Tibial nerve (tissue), 4 donors: Measurements from ENCODE around the gene PCDH9. TPM values are rescaled to one million over a fixed set of nuclear protein-coding genes. Genes with fewer than 3 reads are reported as not detected.

Source experiments
- DNase-seq, 2 donors: peaks; one replicate each; pipeline ENCODE4 v3.0.0-alpha.2; 2019; ENCODE audit warnings: low spot score in 2 of 2
- H3K27ac ChIP-seq, 4 donors: fragments of 200-600 bp; sonication (generic) in 3 of 4; one replicate each; pipeline ENCODE4 v1.5.1; 2017 to 2019; ENCODE audit warnings: mild to moderate bottlenecking in 1 of 4
- H3K27me3 ChIP-seq, 2 donors: fragments of 200-600 bp; sonication (generic) in 1 of 2; one replicate each; pipeline versions ENCODE4 v1.5.1 to v1.6.0; 2017 to 2019
- H3K36me3 ChIP-seq, 3 donors: fragments of 200-600 bp; sonication (generic); one replicate each; pipeline ENCODE4 v1.5.1; 2018 to 2019
- H3K4me1 ChIP-seq, 4 donors: fragments of 200-600 bp; sonication (generic) in 3 of 4; one replicate each; pipeline ENCODE4 v1.5.1; 2017 to 2019
- H3K4me3 ChIP-seq, 4 donors: fragments of 200-600 bp; sonication (generic) in 3 of 4; one replicate each; pipeline ENCODE4 v1.5.1; 2017 to 2019; ENCODE audit warnings: mild to moderate bottlenecking in 1 of 4, moderate library complexity in 1 of 4
- H3K9me3 ChIP-seq, 4 donors: fragments of 200-600 bp; sonication (generic) in 3 of 4; one replicate each; pipeline ENCODE4 v1.5.1; 2017 to 2019
- EP300 ChIP-seq, 2 donors: sonication (generic); formaldehyde crosslinking; IDR thresholded peaks; one replicate each; pipeline ENCODE4 v1.6.1; 2017; ENCODE audit warnings: antibody characterized with exemption in 2 of 2, mild to moderate bottlenecking in 1 of 2
- POLR2A ChIP-seq, 2 donors: fragments of 450-650 bp; IDR thresholded peaks; one replicate each; pipeline ENCODE4 v1.6.1; 2017; ENCODE audit warnings: antibody characterized with exemption in 2 of 2, mild to moderate bottlenecking in 2 of 2, moderate library complexity in 2 of 2
- WGBS, 2 donors: methylation state at CpG; one replicate each; pipeline ENCODE4 v1.1.5; 2018; 5-methylcytosine and 5-hydroxymethylcytosine counted together
- total RNA-seq, 4 donors: library from RNA; depleted of rRNA; stranded (reverse); fragments of >200 nt; gene quantifications; one replicate each; pipeline ENCODE4 v1.1.0, GENCODE V29; 2016
- TF ChIP-seq, protein P1 (sequence below), 5 experiments: fragments of 200-600 bp in 3 of 5; fragments of 450-650 bp in 2 of 5; sonication (generic) in 3 of 5; IDR thresholded peaks; one replicate each; pipeline ENCODE4 v1.5.1; 2016 to 2019; ENCODE audit warnings: antibody characterized with exemption in 5 of 5, mild to moderate bottlenecking in 3 of 5, moderate library complexity in 2 of 5

Gene PCDH9
- total RNA-seq, 4 donors from 2014 or later = 11.8 to 28.6 (median 14.4) TPM

DNA sequence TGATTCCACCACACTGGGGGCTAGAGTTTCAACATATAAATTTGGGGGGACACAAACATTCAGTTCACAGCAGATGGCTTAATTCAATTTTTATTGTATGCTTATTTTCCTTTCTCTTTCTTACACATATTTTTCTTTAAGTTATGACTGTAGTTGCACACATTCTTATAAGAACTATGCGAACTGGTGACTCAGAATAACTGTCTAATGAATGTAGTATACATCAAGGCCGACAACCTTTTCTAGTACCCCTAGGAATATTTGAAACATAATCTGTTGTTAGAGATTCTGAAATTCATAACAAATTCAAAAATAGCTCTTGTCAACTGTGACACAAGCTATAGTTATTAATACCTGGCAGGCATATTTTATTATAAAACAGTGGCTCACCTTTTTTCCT is 695.6 kb downstream of the PCDH9 start:
- Histone ChIP-seq H3K27ac (no peak overlapping the region), H3K4me1 (no peaks in the 10 kb centered on the region), H3K27me3 (no peaks in the 10 kb centered on the region), H3K9me3 (no peaks in the 10 kb centered on the region), H3K4me3 (no peak overlapping the region), H3K36me3 (no peaks in the 10 kb centered on the region)
- 89 to 91% methylated on average over 2 of the region's 2 CpGs for WGBS, 2 donors
- DNase-seq = no peak
- TF ChIP-seq POLR2A (IDR thresholded peaks at IDR 0.05) = no peak
- TF ChIP-seq, protein P1, sequence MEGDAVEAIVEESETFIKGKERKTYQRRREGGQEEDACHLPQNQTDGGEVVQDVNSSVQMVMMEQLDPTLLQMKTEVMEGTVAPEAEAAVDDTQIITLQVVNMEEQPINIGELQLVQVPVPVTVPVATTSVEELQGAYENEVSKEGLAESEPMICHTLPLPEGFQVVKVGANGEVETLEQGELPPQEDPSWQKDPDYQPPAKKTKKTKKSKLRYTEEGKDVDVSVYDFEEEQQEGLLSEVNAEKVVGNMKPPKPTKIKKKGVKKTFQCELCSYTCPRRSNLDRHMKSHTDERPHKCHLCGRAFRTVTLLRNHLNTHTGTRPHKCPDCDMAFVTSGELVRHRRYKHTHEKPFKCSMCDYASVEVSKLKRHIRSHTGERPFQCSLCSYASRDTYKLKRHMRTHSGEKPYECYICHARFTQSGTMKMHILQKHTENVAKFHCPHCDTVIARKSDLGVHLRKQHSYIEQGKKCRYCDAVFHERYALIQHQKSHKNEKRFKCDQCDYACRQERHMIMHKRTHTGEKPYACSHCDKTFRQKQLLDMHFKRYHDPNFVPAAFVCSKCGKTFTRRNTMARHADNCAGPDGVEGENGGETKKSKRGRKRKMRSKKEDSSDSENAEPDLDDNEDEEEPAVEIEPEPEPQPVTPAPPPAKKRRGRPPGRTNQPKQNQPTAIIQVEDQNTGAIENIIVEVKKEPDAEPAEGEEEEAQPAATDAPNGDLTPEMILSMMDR (IDR thresholded peaks at IDR 0.05) = no peak
- no peak for TF ChIP-seq EP300 (IDR thresholded peaks at IDR 0.05)

DNA sequence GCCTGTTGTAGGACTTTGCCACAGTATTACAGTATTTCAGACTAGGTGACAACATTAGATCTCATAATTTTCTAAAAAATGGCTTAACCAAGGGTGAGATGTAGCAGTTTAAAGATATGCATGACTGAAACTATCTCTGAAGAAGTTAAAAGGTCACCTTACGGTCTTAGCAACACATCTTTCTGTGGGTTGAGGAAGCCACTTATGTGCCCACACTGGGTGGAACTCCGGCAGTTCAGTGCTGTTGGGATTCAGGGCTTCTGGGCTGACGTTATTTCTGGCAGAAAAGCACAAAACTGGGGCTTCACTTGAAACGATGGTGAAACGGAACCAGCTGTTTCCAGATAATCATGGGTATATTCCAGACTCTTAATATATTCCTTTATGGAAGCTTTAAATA is 697.3 kb downstream of the PCDH9 start:
- Histone ChIP-seq H3K36me3 (no peaks in the 10 kb centered on the region), H3K4me3 (no peak overlapping the region), H3K27me3 (no peaks in the 10 kb centered on the region), H3K4me1 (no peaks in the 10 kb centered on the region), H3K27ac (no peak overlapping the region), H3K9me3 (no peaks in the 10 kb centered on the region)
- no peak for DNase-seq
- WGBS, 2 donors = 78 to 83% methylated on average over 5 of the region's 5 CpGs
- no peak for TF ChIP-seq EP300 (IDR thresholded peaks at IDR 0.05)

DNA sequence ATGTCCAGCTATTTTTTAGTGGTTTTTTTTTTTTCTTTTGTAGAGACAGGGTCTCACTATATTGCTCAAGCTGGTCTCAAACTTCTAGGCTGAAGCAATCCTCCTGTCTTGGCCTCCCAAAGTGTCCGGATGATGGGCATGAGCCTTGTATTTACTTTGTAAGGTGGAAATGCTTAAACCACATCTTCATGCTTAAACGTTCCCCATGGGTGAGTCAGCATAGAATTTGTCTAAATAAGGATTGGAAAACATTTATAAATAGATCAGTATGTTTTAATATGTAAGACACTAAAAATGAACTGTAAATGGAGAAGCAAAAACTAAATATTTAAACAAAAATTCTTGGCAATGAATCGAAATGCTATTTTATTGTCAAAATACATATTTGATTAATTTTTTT is 698.0 kb downstream of the PCDH9 start:
- H3K27me3 ChIP-seq = no peaks in the 10 kb centered on the region
- no peak overlapping the region for H3K27ac ChIP-seq
- TF ChIP-seq POLR2A (IDR thresholded peaks at IDR 0.05) = no peak
- TF ChIP-seq, protein P1 (IDR thresholded peaks at IDR 0.05) = no peak
- no peak for TF ChIP-seq EP300 (IDR thresholded peaks at IDR 0.05)
- DNase-seq = no peak
- H3K9me3 ChIP-seq = no peaks in the 10 kb centered on the region
- H3K4me1 ChIP-seq = no peaks in the 10 kb centered on the region
- 56 to 67% methylated on average over 3 of the region's 3 CpGs for WGBS, 2 donors
- H3K4me3 ChIP-seq = no peak overlapping the region
- no peaks in the 10 kb centered on the region for H3K36me3 ChIP-seq

DNA sequence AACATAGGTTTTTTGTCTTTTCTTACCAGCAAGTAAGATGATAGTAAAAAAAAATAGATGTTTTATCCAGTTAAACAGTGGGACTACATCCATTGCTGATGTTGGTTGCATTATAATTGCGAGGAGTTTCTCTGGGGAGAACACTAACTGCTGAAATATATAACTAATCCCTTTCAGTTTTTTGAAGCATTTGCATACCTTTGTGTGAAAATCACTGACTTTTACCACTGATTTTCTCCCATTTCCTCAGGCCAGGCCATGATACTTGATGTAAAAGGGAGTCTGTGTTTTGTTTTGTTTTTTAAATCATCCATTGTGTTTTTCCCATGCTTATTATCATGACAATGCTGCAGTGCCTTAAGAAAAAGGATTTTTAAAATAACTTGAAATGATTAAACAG is 699.5 kb downstream of the PCDH9 start:
- WGBS, 2 donors = 88 to 92% methylated on average over 1 of the region's 1 CpG
- DNase-seq = no peak
- no peaks in the 10 kb centered on the region for H3K36me3 ChIP-seq
- no peaks in the 10 kb centered on the region for H3K9me3 ChIP-seq
- H3K4me3 ChIP-seq = no peak overlapping the region
- H3K4me1 ChIP-seq = no peaks in the 10 kb centered on the region
- H3K27me3 ChIP-seq = no peaks in the 10 kb centered on the region
- TF ChIP-seq POLR2A (IDR thresholded peaks at IDR 0.05) (no peak), EP300 (IDR thresholded peaks at IDR 0.05) (no peak)
- TF ChIP-seq, protein P1 (IDR thresholded peaks at IDR 0.05) = no peak
- H3K27ac ChIP-seq = no peak overlapping the region

DNA sequence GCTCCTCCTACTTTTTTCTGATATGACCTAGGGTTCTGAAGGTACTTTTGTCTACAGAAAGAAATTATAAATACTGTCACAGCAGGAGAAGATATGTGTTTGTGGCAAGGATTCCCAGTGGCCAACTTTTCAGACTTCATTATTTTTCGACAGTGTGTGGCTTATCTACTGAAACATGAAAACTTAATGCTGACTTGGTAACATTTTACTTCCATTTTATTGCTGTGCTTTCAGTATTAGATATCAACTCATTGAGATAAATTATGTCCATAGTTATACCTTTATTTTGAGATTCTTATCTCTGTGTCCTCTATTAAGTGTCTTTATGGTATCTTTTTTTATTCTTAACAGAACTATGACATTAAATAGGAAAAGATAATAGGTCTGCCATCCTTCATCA is 700.0 kb downstream of the PCDH9 start:
- 84% methylated on average over 1 of the region's 1 CpG for WGBS, 2 donors
- no peak for DNase-seq
- H3K27ac ChIP-seq = no peak overlapping the region
- H3K9me3 ChIP-seq = no peaks in the 10 kb centered on the region
- H3K27me3 ChIP-seq = no peaks in the 10 kb centered on the region
- H3K36me3 ChIP-seq = no peaks in the 10 kb centered on the region
- H3K4me3 ChIP-seq = no peak overlapping the region
- TF ChIP-seq, protein P1 (IDR thresholded peaks at IDR 0.05) = no peak
- no peak for TF ChIP-seq EP300 (IDR thresholded peaks at IDR 0.05)
- TF ChIP-seq POLR2A (IDR thresholded peaks at IDR 0.05) = no peak
- no peaks in the 10 kb centered on the region for H3K4me1 ChIP-seq

DNA sequence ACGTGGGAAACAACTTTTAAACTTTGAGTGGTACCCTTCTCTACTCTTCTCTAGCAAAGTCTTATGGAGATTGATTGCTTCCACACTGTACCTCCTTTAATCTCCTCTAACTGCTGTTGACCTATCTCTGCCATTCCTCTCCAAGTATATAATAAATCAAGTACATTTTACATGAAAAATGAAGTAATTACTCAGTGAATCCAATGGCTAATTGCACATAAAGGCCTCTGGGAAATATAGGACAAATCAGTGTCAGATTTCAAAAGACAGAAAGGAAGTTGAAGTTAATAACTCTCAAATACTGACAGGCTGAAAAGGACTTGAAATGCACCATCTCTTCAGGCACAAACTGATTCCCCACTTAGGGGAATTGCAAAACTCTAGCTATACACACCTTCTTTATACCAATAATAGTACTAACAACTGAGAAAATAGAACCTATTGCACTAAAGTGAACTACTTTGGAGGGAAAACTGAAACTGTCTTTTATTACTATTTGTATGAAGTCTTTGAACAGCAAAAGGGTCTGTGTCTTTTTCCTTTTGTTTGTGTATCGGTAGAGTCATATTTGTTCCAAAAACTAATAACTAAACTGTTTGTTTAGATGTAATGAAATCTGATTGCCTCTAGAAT is 701.1 kb downstream of the PCDH9 start:
- no peak for DNase-seq
- no peak overlapping the region for H3K4me3 ChIP-seq
- H3K36me3 ChIP-seq = no peaks in the 10 kb centered on the region
- H3K9me3 ChIP-seq = no peaks in the 10 kb centered on the region
- no peaks in the 10 kb centered on the region for H3K4me1 ChIP-seq
- TF ChIP-seq EP300 (IDR thresholded peaks at IDR 0.05) (no peak), POLR2A (IDR thresholded peaks at IDR 0.05) (no peak)
- TF ChIP-seq, protein P1 (IDR thresholded peaks at IDR 0.05) = no peak
- H3K27ac ChIP-seq = no peak overlapping the region
- H3K27me3 ChIP-seq = no peaks in the 10 kb centered on the region
- WGBS, 2 donors = 48 to 57% methylated on average over 2 of the region's 2 CpGs
